DND-41 (cell line): ENCODE data around the gene PRKAR1B.

Experiments
- ATAC-seq: fragments of 200-7000 bp; cut with Tn5 transposase; 3 replicates; pipeline ENCODE4 v1.9.1; 2021; ENCODE audit warnings: low read depth; ENCODE audit not compliant: insufficient read depth
- DNase-seq: peaks from one replicate; pipeline ENCODE4 v3.0.0-alpha.2; 2020
- H2AFZ ChIP-seq: 2 replicates; pipeline ENCODE4 v1.6.0; 2012; ENCODE audit warnings: low read depth, low read length
- H3K27ac ChIP-seq: 2 replicates; pipeline ENCODE4 v1.5.1; 2012; ENCODE audit warnings: low read length, inconsistent platforms
- H3K27me3 ChIP-seq: fragments of 200-600 bp; sonication (generic); 2 replicates; pipeline ENCODE4 v1.6.0; 2012; ENCODE audit warnings: low read length, mild to moderate bottlenecking, inconsistent platforms; ENCODE audit not compliant: insufficient read depth, poor library complexity
- H3K36me3 ChIP-seq: 2 replicates; pipeline ENCODE4 v1.5.1; 2012; ENCODE audit warnings: low read length, inconsistent platforms; ENCODE audit not compliant: insufficient read depth
- H3K4me1 ChIP-seq: 2 replicates; pipeline ENCODE4 v1.5.1; 2012; ENCODE audit warnings: mild to moderate bottlenecking, low read length; ENCODE audit not compliant: insufficient read depth
- H3K4me2 ChIP-seq: 2 replicates; pipeline ENCODE4 v1.6.0; 2012; ENCODE audit warnings: mild to moderate bottlenecking, moderate library complexity, low read length, inconsistent platforms; ENCODE audit not compliant: insufficient read depth
- H3K4me3 ChIP-seq, 2 experiments: fragments of 200-600 bp in 1 of 2; shearing (Covaris generic) in 1 of 2; 2 replicates each; pipeline ENCODE4 v1.5.1; 2012 to 2016; ENCODE audit warnings: inconsistent platforms in 2 of 2, low read length in 2 of 2, mild to moderate bottlenecking in 2 of 2, low read depth in 1 of 2, moderate library complexity in 1 of 2
- H3K79me2 ChIP-seq: 2 replicates; pipeline ENCODE4 v1.6.0; 2012; ENCODE audit warnings: low read length, inconsistent platforms; ENCODE audit not compliant: insufficient read depth
- H3K9ac ChIP-seq: 2 replicates; pipeline ENCODE4 v1.6.0; 2012; ENCODE audit warnings: low read depth, mild to moderate bottlenecking, inconsistent platforms, low read length, moderate library complexity
- H3K9me3 ChIP-seq: 2 replicates; pipeline ENCODE4 v1.5.1; 2012; ENCODE audit warnings: low read length, moderate library complexity, mild to moderate bottlenecking, inconsistent platforms; ENCODE audit not compliant: insufficient read depth, severe bottlenecking
- H4K20me1 ChIP-seq: 2 replicates; pipeline ENCODE4 v1.6.0; 2012; ENCODE audit warnings: low read length; ENCODE audit not compliant: insufficient read depth
- EZH2 ChIP-seq: IDR thresholded peaks from 3 replicates; pipeline ENCODE4 v1.6.1; 2012; ENCODE audit warnings: borderline replicate concordance, low read depth, mild to moderate bottlenecking, moderate library complexity, low read length, inconsistent platforms; ENCODE audit not compliant: severe bottlenecking
- TF ChIP-seq, protein P1 (sequence below): IDR thresholded peaks from 2 replicates; pipeline ENCODE4 v1.5.1; 2012; ENCODE audit warnings: borderline replicate concordance, low read length, moderate library complexity, mild to moderate bottlenecking; ENCODE audit not compliant: poor library complexity, severe bottlenecking; ENCODE audit errors: extremely low read depth

PRKAR1B gene

DNA sequence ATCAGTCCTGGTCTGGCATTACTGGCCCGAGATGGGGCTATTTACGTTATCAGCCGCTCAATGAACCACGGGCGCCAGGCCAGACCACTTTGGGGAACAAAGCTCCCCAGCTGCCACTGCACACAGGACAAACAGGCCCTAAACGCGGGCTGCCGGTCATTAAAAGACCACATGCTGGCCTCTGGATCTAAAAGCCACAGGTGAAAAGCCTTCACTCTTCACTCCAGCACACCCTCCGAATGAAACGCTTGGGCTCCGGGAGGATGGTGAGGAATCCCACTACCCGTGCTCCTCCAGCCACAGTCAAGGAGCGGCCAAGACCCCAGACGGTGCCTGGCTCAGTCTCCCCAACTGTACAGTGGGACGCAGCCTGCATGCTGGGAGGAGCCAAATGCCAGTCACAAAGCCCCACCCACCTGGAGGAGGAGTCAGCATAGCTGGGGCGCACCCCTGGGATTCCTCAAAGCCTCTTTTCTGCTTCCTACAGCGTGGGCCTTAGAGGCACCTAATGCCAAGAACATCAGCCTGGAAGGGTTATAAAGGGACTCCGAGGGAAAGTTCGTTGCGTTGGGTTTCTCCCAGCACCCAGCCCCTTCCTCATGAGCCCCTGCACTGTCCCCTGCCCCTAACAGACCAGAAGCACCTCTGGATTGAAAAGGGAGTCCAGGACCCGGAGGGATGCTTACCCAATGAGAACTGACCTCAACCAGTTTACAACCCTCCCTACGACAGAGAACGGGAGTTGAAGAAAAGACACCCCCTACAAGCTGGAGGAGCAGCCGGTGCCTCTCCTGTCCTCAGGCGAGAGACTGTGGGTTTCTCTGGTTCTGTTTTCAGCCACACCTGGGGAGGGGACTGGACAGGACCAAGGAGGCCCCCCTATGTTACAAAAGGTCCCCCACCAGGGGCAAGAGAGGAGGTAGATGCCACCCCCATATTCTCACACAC lies 212.2 kb downstream of the PRKAR1B start:
- H2AFZ ChIP-seq, result no peak overlapping the region
- no peak overlapping the region for H3K4me3 ChIP-seq
- peaks cover 57% of the 10 kb centered on the region for H4K20me1 ChIP-seq
- H3K36me3 ChIP-seq, result peaks cover 44% of the 10 kb centered on the region
- H3K9me3 ChIP-seq, result no peaks in the 10 kb centered on the region
- DNase-seq (peak; percentile 33), ATAC-seq (no peak)
- peaks cover 3% of the 10 kb centered on the region for H3K27me3 ChIP-seq
- peak overlapping the region; percentile 11; the same call in 1 of the 2 replicates for H3K4me2 ChIP-seq
- peaks cover 74% of the 10 kb centered on the region for H3K79me2 ChIP-seq
- no peak overlapping the region for H3K27ac ChIP-seq
- H3K4me1 ChIP-seq, result peaks cover 26% of the 10 kb centered on the region
- TF ChIP-seq, protein P1, sequence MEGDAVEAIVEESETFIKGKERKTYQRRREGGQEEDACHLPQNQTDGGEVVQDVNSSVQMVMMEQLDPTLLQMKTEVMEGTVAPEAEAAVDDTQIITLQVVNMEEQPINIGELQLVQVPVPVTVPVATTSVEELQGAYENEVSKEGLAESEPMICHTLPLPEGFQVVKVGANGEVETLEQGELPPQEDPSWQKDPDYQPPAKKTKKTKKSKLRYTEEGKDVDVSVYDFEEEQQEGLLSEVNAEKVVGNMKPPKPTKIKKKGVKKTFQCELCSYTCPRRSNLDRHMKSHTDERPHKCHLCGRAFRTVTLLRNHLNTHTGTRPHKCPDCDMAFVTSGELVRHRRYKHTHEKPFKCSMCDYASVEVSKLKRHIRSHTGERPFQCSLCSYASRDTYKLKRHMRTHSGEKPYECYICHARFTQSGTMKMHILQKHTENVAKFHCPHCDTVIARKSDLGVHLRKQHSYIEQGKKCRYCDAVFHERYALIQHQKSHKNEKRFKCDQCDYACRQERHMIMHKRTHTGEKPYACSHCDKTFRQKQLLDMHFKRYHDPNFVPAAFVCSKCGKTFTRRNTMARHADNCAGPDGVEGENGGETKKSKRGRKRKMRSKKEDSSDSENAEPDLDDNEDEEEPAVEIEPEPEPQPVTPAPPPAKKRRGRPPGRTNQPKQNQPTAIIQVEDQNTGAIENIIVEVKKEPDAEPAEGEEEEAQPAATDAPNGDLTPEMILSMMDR, result no peak
- TF ChIP-seq EZH2, result no peak
- H3K9ac ChIP-seq, result no peak overlapping the region

DNA sequence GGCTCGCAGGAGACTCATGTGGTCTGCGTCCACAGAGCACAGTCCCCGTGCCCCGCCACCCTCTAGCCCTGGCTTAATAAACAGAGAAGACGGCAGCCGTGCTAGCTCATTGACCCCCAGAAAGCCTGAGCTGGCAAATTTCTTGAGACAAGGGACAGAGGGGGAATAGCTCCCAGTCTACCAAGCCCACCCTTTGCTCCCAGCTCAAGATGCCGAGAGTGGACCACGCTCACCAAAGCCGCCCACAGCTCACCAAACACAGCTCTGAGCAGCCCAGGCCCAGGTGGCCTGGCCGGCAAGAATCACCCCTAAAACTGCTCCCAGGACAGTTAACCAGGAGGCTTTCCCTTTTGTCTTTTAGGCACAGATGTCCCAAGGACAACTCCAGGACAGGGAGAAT lies 212.8 kb downstream of the PRKAR1B start:
- no peak overlapping the region for H3K9ac ChIP-seq
- DNase-seq (no peak), ATAC-seq (no peak)
- H4K20me1 ChIP-seq, result peaks cover 60% of the 10 kb centered on the region
- H3K4me3 ChIP-seq, result no peak overlapping the region
- peaks cover 25% of the 10 kb centered on the region for H3K4me1 ChIP-seq
- no peak overlapping the region for H3K4me2 ChIP-seq
- peaks cover 3% of the 10 kb centered on the region for H3K27me3 ChIP-seq
- H3K36me3 ChIP-seq, result peaks cover 50% of the 10 kb centered on the region
- peaks cover 74% of the 10 kb centered on the region for H3K79me2 ChIP-seq
- H2AFZ ChIP-seq, result no peak overlapping the region
- TF ChIP-seq EZH2, result no peak
- TF ChIP-seq, protein P1, result no peak
- H3K9me3 ChIP-seq, result no peaks in the 10 kb centered on the region
- H3K27ac ChIP-seq, result no peak overlapping the region

DNA sequence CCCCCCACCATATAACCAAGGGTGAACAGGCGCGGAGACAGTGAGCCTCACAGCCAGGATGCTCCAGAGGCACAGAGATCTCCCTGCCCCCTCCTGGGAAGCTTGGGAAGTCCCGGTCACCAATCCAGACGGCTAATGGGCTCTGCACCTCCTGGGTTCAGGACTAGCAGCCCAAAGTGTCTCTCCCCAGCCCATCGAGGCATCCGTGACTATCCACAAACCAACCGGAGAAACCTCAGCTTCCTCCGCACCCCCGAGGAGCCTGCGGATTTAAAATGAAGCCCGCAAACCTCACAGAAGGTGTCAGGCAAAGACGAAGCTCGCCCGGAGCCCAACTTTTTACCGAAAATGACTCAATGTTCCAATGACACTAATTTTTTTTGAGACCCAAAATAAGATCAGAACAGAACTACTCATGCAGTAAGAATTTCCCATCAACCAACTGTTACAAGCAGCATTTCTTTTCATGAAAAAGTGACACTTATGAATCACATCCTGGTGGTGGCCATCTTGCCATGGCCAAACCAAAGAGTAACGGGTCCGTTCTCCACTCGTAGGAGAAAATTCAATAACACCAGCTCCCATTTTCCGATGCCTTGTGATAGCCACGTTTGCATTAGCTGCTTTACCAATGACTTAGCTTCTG lies 213.4 kb downstream of the PRKAR1B start:
- H3K4me1 ChIP-seq, result peaks cover 25% of the 10 kb centered on the region
- H3K4me3 ChIP-seq, result no peak overlapping the region
- peaks cover 3% of the 10 kb centered on the region for H3K27me3 ChIP-seq
- no peak overlapping the region for H2AFZ ChIP-seq
- peaks cover 65% of the 10 kb centered on the region for H4K20me1 ChIP-seq
- DNase-seq, result no peak
- H3K4me2 ChIP-seq, result peak overlapping the region; percentile 15; the same call in 1 of the 2 replicates
- H3K36me3 ChIP-seq, result peaks cover 56% of the 10 kb centered on the region
- no peak overlapping the region for H3K27ac ChIP-seq
- TF ChIP-seq EZH2, result no peak
- TF ChIP-seq, protein P1, result no peak
- no peaks in the 10 kb centered on the region for H3K9me3 ChIP-seq
- ATAC-seq, result no peak
- peaks cover 71% of the 10 kb centered on the region for H3K79me2 ChIP-seq
- H3K9ac ChIP-seq, result no peak overlapping the region
